HG03432 (cell line): ENCODE results near the gene SIK3.

Experiments used
- ATAC-seq: cut with Tn5 transposase; IDR thresholded peaks from one replicate; pipeline ENCODE4 v1.9.1; 2021; ENCODE audit warnings: mild to moderate bottlenecking, moderate library complexity; ENCODE audit not compliant: unreplicated experiment

The SIK3 gene

GRCh38 chr11:117110294-117110950 is 12.2 kb upstream of the SIK3 start:
- no peak for ATAC-seq

GRCh38 chr11:117107701-117108590 is 9.7 kb upstream of the SIK3 start:
- no peak for ATAC-seq

GRCh38 chr11:117100556-117100955 is 2.3 kb upstream of the SIK3 start:
- ATAC-seq, result no peak

GRCh38 chr11:117099696-117100095 is 1.5 kb upstream of the SIK3 start:
- ATAC-seq, result no peak

- ATAC-seq, result peak; percentile 26
Measured at GRCh38 chr11:117097389-117098268, 599 bp downstream of the SIK3 start.

GRCh38 chr11:117097014-117097388 is 1.2 kb downstream of the SIK3 start:
- ATAC-seq, result no peak

GRCh38 chr11:117096201-117096991 is 1.8 kb downstream of the SIK3 start:
- ATAC-seq, result peak; percentile 35

GRCh38 chr11:117095284-117096161 is 2.7 kb downstream of the SIK3 start:
- ATAC-seq, result no peak

GRCh38 chr11:117094776-117095175 is 3.5 kb downstream of the SIK3 start:
- ATAC-seq, result no peak

GRCh38 chr11:117092951-117093590 is 5.2 kb downstream of the SIK3 start:
- ATAC-seq, result peak; percentile 41

GRCh38 chr11:117091753-117092477 is 6.3 kb downstream of the SIK3 start:
- ATAC-seq, result no peak

- no peak for ATAC-seq
Measured at GRCh38 chr11:117090111-117090706, 8.0 kb downstream of the SIK3 start.

- peak; percentile 39 for ATAC-seq
Measured at GRCh38 chr11:117089685-117090084, 8.5 kb downstream of the SIK3 start.

- ATAC-seq, result no peak
Measured at GRCh38 chr11:117087446-117087845, 10.8 kb downstream of the SIK3 start.

GRCh38 chr11:117084992-117085391 is 13.2 kb downstream of the SIK3 start:
- no peak for ATAC-seq

- ATAC-seq, result no peak
Measured at GRCh38 chr11:117083011-117083935, 15.0 kb downstream of the SIK3 start.

GRCh38 chr11:117081908-117082307 is 16.3 kb downstream of the SIK3 start:
- no peak for ATAC-seq
